ENCODE results near the gene PTPRG.

The PTPRG gene

GRCh38 chr3:61718565-61718964 lies 157.2 kb downstream of the PTPRG start:
- H3K4me3 ChIP-seq (replicated peaks; ENCODE audit: low read depth, low read length) = no peak overlapping the region
- no peak for DNase-seq (ENCODE audit: extremely low read depth, low read depth)
- TF ChIP-seq CTCF (IDR thresholded peaks at IDR 0.05; ENCODE audit: low read depth, low read length, missing control alignments) = no peak

DNA sequence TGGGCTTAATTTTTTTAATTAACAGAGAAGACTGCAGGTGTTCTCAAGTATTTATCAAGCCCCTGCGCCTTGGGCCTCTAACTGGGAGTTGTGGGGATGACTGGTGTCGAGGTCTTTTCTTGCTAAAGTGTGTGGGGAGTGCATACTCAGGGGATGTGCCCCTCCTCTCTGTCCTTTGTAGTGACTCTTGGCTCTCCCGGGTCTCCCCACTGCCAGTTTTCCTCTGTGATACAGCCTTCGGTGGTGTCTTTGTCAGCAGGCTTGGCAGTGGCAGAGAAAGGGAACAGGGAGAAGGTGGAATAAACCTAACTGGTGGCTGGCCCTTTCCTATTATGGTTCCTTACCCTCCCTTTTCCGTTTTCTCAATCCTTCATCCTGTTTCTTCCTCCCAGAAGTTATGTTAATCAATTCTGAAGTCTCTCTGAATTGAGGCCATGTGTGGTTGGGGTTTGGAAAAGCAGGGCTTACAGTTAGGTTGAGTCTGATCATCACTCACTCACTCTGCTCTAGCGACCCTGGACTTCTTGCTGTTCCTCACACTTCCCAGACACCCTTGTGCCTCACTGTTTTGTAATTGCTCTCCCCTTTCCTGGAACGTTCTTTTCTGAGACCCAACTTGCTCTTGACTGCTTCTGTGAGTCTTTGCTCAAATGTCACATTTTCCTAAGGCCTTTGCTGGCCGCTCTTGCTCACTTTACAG lies 158.1 kb downstream of the PTPRG start:
- no peak for DNase-seq (ENCODE audit: extremely low read depth, low read depth)
- H3K4me3 ChIP-seq (replicated peaks; ENCODE audit: low read depth, low read length) = no peak overlapping the region
- no peak for TF ChIP-seq CTCF (IDR thresholded peaks at IDR 0.05; ENCODE audit: low read depth, low read length, missing control alignments)

DNA sequence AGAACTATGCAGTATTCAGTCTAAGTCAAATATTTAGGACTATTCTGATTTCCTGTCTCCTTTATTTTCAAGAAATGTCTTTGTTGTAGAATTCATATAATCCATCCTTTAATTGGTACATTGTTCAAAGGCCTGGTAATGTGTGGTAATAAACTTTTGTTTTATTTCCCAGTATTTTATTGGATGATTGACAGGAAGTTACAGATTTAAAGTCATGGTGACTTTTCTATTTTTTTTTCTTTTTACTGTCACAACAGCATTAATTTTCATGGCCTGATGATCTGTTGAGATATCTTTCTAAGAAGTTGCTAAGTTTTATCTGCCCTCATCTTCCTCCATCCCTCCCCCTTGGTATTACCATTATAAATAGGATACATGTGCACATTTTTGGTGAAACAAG lies 161.7 kb downstream of the PTPRG start:
- H3K4me3 ChIP-seq (replicated peaks; ENCODE audit: low read depth, low read length) = no peak overlapping the region
- no peak for TF ChIP-seq CTCF (IDR thresholded peaks at IDR 0.05; ENCODE audit: low read depth, low read length, missing control alignments)
- DNase-seq (ENCODE audit: extremely low read depth, low read depth) = no peak

DNA sequence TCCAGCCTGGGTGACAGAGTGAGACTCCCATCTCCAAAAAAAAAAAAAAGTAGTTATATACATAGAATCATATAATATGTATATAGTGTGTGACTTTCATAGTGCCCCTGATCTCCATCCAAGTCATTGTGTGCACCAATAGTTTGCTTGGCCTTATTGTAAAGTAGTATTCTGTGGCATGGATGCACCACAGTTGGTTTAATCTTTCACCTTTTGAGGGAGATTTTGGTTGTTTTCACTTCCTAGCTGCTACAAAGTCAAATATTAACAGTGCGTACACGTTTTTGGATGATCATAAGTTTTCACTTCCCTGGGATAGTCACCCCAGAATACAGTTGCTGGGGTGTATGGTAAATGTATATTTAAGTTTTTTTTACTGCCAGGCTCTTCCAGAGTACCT lies 162.8 kb downstream of the PTPRG start:
- DNase-seq (ENCODE audit: extremely low read depth, low read depth) = no peak
- no peak for TF ChIP-seq CTCF (IDR thresholded peaks at IDR 0.05; ENCODE audit: low read depth, low read length, missing control alignments)
- H3K4me3 ChIP-seq (replicated peaks; ENCODE audit: low read depth, low read length) = no peak overlapping the region

DNA sequence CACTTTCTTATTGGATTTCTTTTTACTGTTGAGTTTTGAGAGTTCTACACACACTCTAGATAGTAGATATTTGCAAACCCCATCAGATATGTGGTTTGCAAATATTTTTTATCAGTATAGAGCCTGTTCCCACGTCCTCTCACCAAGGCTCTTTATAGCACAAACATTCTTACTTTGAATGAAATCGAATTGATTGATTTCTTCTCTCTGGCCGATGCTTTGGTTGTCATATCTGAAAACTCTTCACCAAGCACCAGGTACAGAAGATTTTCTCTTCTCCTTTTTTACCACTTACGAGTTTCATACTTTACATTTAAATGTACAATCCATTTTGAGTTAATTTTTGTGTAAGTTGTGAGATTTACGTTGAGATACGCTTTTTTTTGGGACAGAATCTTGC lies 163.4 kb downstream of the PTPRG start:
- H3K4me3 ChIP-seq (replicated peaks; ENCODE audit: low read depth, low read length) = no peak overlapping the region
- no peak for TF ChIP-seq CTCF (IDR thresholded peaks at IDR 0.05; ENCODE audit: low read depth, low read length, missing control alignments)
- DNase-seq (ENCODE audit: extremely low read depth, low read depth) = no peak

DNA sequence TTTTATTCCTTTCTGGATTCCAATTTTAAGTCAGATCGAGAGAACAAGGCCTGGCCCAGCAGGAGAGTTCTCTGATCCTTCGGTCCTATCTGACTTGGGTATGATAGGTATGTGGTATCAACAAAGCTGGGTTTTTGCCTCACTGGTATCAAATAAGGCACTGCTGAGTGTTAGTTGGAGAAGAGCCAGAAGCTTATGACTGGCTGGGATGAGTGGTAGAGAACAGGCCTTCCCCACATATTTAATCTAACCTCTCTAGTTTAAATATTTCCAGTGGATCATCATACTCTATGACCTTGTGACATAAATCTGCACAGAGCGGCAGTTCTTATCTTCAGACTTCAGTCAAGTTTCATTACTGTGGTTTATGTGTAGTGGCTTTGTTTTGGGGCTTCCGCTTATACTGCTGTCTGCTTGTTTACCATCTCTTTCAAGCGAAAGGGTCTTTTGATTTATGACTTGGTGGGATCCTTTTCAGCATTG lies 164.5 kb downstream of the PTPRG start:
- no peak for DNase-seq (ENCODE audit: extremely low read depth, low read depth)
- no peak overlapping the region for H3K4me3 ChIP-seq (replicated peaks; ENCODE audit: low read depth, low read length)
- no peak for TF ChIP-seq CTCF (IDR thresholded peaks at IDR 0.05; ENCODE audit: low read depth, low read length, missing control alignments)

DNA sequence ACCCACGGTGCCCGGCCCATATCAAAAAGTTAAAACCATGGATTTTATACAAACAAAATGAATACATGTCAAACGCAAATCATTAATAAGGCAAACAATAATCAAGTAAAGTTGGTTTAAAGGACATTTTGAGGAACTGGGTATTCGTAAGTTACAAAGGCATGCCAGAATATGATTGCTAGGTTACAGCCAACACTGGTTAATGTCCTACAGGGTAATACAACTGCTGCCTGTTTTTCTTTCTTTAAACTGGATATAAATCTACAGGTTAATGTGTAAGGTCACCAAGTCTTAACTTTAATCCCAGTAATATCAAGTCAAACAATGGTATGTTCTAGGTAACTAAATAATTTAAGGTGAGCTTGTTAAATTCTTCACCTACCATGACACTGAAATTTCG lies 166.1 kb downstream of the PTPRG start:
- no peak overlapping the region for H3K4me3 ChIP-seq (replicated peaks; ENCODE audit: low read depth, low read length)
- TF ChIP-seq CTCF (IDR thresholded peaks at IDR 0.05; ENCODE audit: low read depth, low read length, missing control alignments) = no peak
- no peak for DNase-seq (ENCODE audit: extremely low read depth, low read depth)
